HEK293 (cell line): ENCODE results near the gene VPS35L.

Experiments used
- CTCF ChIA-PET: fragments of 350-600 bp; formaldehyde crosslinking; extraction: SDS; loops from one replicate; lab custom pipeline; 2021; ENCODE audit warnings: antibody characterized with exemption; lab: Yijun Ruan, JAX
- POLR2A ChIA-PET: fragments of 300-600 bp; formaldehyde crosslinking; extraction: SDS; loops from one replicate; lab custom pipeline; 2020; ENCODE audit warnings: antibody characterized with exemption, inconsistent platforms; lab: Yijun Ruan, JAX
- H3K27ac ChIP-seq: fragments of 200-500 bp; sonication (Bioruptor generic); 2 replicates; pipeline ENCODE4 v1.5.1; 2014; ENCODE audit warnings: low read depth, low read length, control low read depth, inconsistent platforms; ENCODE audit errors: extremely low read depth
- H3K36me3 ChIP-seq, 2 experiments: fragments of 200-500 bp in 1 of 2; sonication (Bioruptor generic) in 1 of 2; 1 replicate in 1 of 2; 2 replicates in 1 of 2; pipeline ENCODE4 v1.5.1; 2014 to 2017; ENCODE audit warnings: inconsistent platforms in 2 of 2, low read length in 2 of 2; ENCODE audit not compliant: control insufficient read depth in 2 of 2, insufficient read depth in 1 of 2
- H3K4me1 ChIP-seq: fragments of 200-500 bp; sonication (Bioruptor generic); 2 replicates; pipeline ENCODE4 v1.5.1; 2014; ENCODE audit warnings: mild to moderate bottlenecking, low read length, inconsistent platforms; ENCODE audit not compliant: control insufficient read depth, insufficient read depth
- H3K4me3 ChIP-seq: 2 replicates; pipeline ENCODE4 v1.5.1; 2011; ENCODE audit warnings: low read depth, mild to moderate bottlenecking, control low read depth, low read length, moderate library complexity
- H3K9me3 ChIP-seq: fragments of 200-500 bp; sonication (Bioruptor generic); 2 replicates; pipeline ENCODE4 v1.5.1; 2014; ENCODE audit warnings: low read depth, low read length, inconsistent platforms; ENCODE audit not compliant: control insufficient read depth, insufficient read depth
- MZF1 ChIP-seq: fragments of 450-650 bp; formaldehyde crosslinking; IDR thresholded peaks from 2 replicates; pipeline ENCODE4 v1.5.1; 2017; ENCODE audit warnings: missing biosample characterization, missing genetic modification characterization, borderline replicate concordance
- PATZ1 ChIP-seq: fragments of 450-650 bp; formaldehyde crosslinking; IDR thresholded peaks from 2 replicates; pipeline ENCODE4 v1.5.1; 2016; ENCODE audit warnings: missing biosample characterization, missing genetic modification characterization
- PRDM4 ChIP-seq: fragments of 450-650 bp; formaldehyde crosslinking; IDR thresholded peaks from 2 replicates; pipeline ENCODE4 v1.5.1; 2017; ENCODE audit warnings: missing biosample characterization, missing genetic modification characterization
- ZBTB20 ChIP-seq: fragments of 450-650 bp; formaldehyde crosslinking; IDR thresholded peaks from 2 replicates; pipeline ENCODE4 v1.5.1; 2016; ENCODE audit warnings: missing biosample characterization, missing genetic modification characterization
- ZBTB21 ChIP-seq: fragments of 450-650 bp; formaldehyde crosslinking; IDR thresholded peaks from 2 replicates; pipeline ENCODE4 v1.5.1; 2017; ENCODE audit warnings: missing biosample characterization, missing genetic modification characterization
- ZBTB6 ChIP-seq: fragments of 450-650 bp; formaldehyde crosslinking; IDR thresholded peaks from 2 replicates; pipeline ENCODE4 v1.5.1; 2017; ENCODE audit warnings: missing biosample characterization, missing genetic modification characterization
- ZNF223 ChIP-seq: fragments of 450-650 bp; formaldehyde crosslinking; IDR thresholded peaks from 2 replicates; pipeline ENCODE4 v1.5.1; 2016; ENCODE audit warnings: missing biosample characterization, missing genetic modification characterization
- ZNF266 ChIP-seq: fragments of 450-650 bp; formaldehyde crosslinking; IDR thresholded peaks from 2 replicates; pipeline ENCODE4 v1.5.1; 2016; ENCODE audit warnings: missing biosample characterization, missing genetic modification characterization, low read depth
- ZNF292 ChIP-seq: fragments of 450-650 bp; formaldehyde crosslinking; IDR thresholded peaks from 2 replicates; pipeline ENCODE4 v1.5.1; 2016; ENCODE audit warnings: low read depth, missing biosample characterization, missing genetic modification characterization, borderline replicate concordance
- ZNF335 ChIP-seq: fragments of 450-650 bp; formaldehyde crosslinking; conservative IDR thresholded peaks from 2 replicates; pipeline ENCODE4 v1.5.1; 2016; ENCODE audit warnings: missing biosample characterization, missing genetic modification characterization
- ZNF350 ChIP-seq: fragments of 450-650 bp; formaldehyde crosslinking; IDR thresholded peaks from 2 replicates; pipeline ENCODE4 v1.5.0; 2017; ENCODE audit warnings: missing biosample characterization, mild to moderate bottlenecking, missing genetic modification characterization
- ZNF416 ChIP-seq: fragments of 450-650 bp; formaldehyde crosslinking; IDR thresholded peaks from 2 replicates; pipeline ENCODE4 v1.5.1; 2016; ENCODE audit warnings: missing biosample characterization, missing genetic modification characterization
- ZNF426 ChIP-seq: fragments of 450-650 bp; formaldehyde crosslinking; IDR thresholded peaks from 2 replicates; pipeline ENCODE4 v1.5.1; 2017; ENCODE audit warnings: missing biosample characterization, missing genetic modification characterization, mild to moderate bottlenecking, inconsistent platforms, moderate library complexity
- ZNF473 ChIP-seq: fragments of 450-650 bp; formaldehyde crosslinking; IDR thresholded peaks from 2 replicates; pipeline ENCODE4 v1.5.1; 2017; ENCODE audit warnings: missing biosample characterization, missing genetic modification characterization
- ZNF830 ChIP-seq: fragments of 450-650 bp; IDR thresholded peaks from 2 replicates; pipeline ENCODE4 v1.5.0; 2018; ENCODE audit warnings: missing biosample characterization, missing genetic modification characterization, low read depth, mild to moderate bottlenecking, moderate library complexity
- ZSCAN16 ChIP-seq: fragments of 450-650 bp; formaldehyde crosslinking; IDR thresholded peaks from 2 replicates; pipeline ENCODE4 v1.5.1; 2016; ENCODE audit warnings: missing biosample characterization, missing genetic modification characterization
- TF ChIP-seq, protein P1 (sequence below): fragments of 450-650 bp; formaldehyde crosslinking; IDR thresholded peaks from 2 replicates; pipeline ENCODE4 v1.5.1; 2016; ENCODE audit warnings: missing biosample characterization, missing genetic modification characterization
- TF ChIP-seq, protein P2 (sequence below): fragments of 450-650 bp; formaldehyde crosslinking; IDR thresholded peaks from 2 replicates; pipeline ENCODE4 v1.5.1; 2016; ENCODE audit warnings: missing biosample characterization, missing genetic modification characterization

Gene VPS35L

DNA sequence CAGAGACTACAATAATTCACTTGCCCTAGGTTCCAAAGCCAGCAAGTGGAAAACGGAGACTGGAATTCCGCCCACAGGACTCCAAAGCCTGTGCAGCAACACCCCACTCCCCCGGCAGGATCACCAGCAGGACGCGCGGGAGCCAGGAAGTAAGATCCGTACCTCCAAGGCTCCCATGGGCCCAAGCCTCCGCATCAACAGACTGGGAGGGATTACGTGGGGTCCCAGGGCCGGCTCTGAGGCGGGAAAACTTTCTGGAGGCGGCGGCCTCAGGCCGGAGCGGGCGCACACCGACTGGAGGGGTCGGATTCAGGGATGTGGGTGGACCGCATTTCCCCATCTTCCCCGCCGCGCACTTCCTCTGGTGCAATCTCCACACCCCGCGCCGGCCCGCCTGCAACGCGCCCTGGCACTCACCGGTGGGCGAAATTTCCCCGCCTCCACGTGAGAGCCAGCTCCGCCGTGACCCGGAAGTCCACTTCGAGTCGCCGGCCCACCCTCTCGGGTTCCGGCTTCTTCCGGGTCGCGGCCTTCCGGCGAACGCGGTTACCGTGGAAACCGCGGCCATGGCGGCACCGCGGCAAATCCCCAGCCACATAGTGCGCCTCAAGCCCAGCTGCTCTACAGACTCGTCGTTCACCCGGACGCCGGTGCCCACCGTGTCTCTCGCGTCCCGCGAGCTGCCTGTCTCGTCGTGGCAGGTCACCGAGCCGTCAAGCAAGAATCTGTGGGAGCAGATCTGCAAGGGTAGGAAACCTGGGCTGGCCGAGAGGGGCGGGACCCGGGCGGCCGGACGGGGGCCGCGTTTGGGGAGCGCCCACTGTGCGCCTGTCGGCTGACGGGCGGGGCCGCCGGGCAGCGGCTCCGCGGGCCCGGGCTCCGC lies 162.5 kb downstream of the VPS35L start, which contains the start of the genes IQCK and KNOP1 (continued):
- no peak for TF ChIP-seq ZNF830 (tag by site-specific recombination)

- H3K9me3 ChIP-seq, result no peaks in the 10 kb centered on the region
- H3K36me3 ChIP-seq, result peaks cover 0 to 24% of the 10 kb centered on the region in 2 experiments
- H3K4me3 ChIP-seq, result peak overlapping the region; percentile 94
- TF ChIP-seq, protein P1, sequence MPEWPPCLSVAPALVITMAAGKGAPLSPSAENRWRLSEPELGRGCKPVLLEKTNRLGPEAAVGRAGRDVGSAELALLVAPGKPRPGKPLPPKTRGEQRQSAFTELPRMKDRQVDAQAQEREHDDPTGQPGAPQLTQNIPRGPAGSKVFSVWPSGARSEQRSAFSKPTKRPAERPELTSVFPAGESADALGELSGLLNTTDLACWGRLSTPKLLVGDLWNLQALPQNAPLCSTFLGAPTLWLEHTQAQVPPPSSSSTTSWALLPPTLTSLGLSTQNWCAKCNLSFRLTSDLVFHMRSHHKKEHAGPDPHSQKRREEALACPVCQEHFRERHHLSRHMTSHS (tag by site-specific recombination), result no peak
- TF ChIP-seq ZBTB20 (tag by site-specific recombination), result peak; percentile 65; the same call in 1 of the 2 replicates
- ChIA-PET POLR2A (interaction anchor here (1.4 to 2.3 kb wide), 3 partner anchors 19 to 161 kb away, joined by 6 to 9 read pairs (median 7); no protein-coding TSS in a partner anchor), CTCF (interaction anchor here (0.8 to 1.3 kb wide), 3 partner anchors 117 to 170 kb away, joined by 3 to 6 read pairs (median 3); no protein-coding TSS in a partner anchor)
- peak overlapping the region; percentile 59; the same call in 1 of the 2 replicates for H3K27ac ChIP-seq
- H3K4me1 ChIP-seq, result peaks cover 3% of the 10 kb centered on the region; the same call in 1 of the 2 replicates
Observed at GRCh38 chr16:19718624-19718965, 163.1 kb downstream of the VPS35L start.

- no peak overlapping the region for H3K4me3 ChIP-seq
- peaks cover 3% of the 10 kb centered on the region; the same call in 1 of the 2 replicates for H3K4me1 ChIP-seq
- no peak overlapping the region for H3K27ac ChIP-seq
- H3K9me3 ChIP-seq, result no peaks in the 10 kb centered on the region
- CTCF ChIA-PET, result interaction anchor here (0.7 to 1.1 kb wide), 3 partner anchors 121 to 220 kb away, joined by 3 read pairs; partner anchors contain the start of gene GPRC5B
- no peaks in the 10 kb centered on the region; a peak in 1 of 3 replicates for H3K36me3 ChIP-seq
- TF ChIP-seq ZNF335 (tag by site-specific recombination) (peak; percentile 47), MZF1 (tag by site-specific recombination) (no peak), ZNF473 (tag by site-specific recombination) (no peak), ZBTB21 (tag by site-specific recombination) (no peak)
- POLR2A ChIA-PET, result no interaction called here
Observed at GRCh38 chr16:19722269-19722952, 166.9 kb downstream of the VPS35L start.

DNA sequence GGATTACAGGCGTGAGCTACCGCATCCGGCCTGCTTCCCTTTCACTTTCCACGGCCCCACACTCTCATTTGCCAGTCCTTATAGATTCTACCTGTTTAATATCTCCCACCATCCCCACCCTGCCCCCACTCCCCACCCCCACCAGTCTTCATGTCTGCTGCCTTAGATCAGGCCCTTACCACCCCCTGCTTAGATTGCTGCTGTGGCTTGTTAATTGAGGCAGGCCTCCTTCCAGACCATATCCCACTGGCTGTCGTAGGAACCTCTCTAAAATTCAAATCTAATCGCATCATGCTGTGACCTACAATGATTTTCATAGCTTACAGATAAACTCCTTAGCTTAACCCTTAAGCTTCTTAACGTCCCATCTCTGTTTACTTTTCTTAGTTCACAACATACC lies 167.5 kb downstream of the VPS35L start:
- peaks cover 3% of the 10 kb centered on the region; the same call in 1 of the 2 replicates for H3K4me1 ChIP-seq
- CTCF ChIA-PET, result interaction anchor here (0.7 to 1.1 kb wide), 3 partner anchors 122 to 221 kb away, joined by 3 read pairs; partner anchors contain the start of gene GPRC5B
- POLR2A ChIA-PET, result interaction anchor here (0.6 kb wide), 1 partner anchor 10 kb away, joined by 6 read pairs; no protein-coding TSS in a partner anchor
- TF ChIP-seq ZNF223 (tag by site-specific recombination) (no peak), PRDM4 (tag by site-specific recombination) (no peak), ZSCAN16 (no peak), ZNF426 (tag by site-specific recombination) (no peak), ZNF292 (tag by site-specific recombination) (no peak), ZNF416 (tag by site-specific recombination) (no peak), ZNF266 (tag by site-specific recombination) (no peak), PATZ1 (no peak), ZNF350 (tag by site-specific recombination) (no peak), ZBTB6 (tag by site-specific recombination) (no peak)
- TF ChIP-seq, protein P2, sequence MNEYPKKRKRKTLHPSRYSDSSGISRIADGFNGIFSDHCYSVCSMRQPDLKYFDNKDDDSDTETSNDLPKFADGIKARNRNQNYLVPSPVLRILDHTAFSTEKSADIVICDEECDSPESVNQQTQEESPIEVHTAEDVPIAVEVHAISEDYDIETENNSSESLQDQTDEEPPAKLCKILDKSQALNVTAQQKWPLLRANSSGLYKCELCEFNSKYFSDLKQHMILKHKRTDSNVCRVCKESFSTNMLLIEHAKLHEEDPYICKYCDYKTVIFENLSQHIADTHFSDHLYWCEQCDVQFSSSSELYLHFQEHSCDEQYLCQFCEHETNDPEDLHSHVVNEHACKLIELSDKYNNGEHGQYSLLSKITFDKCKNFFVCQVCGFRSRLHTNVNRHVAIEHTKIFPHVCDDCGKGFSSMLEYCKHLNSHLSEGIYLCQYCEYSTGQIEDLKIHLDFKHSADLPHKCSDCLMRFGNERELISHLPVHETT (tag by site-specific recombination), result no peak

More for the DNA sequence above, 167.5 kb downstream of the VPS35L start:
- Histone ChIP-seq H3K27ac (no peak overlapping the region), H3K9me3 (no peaks in the 10 kb centered on the region), H3K4me3 (no peak overlapping the region), H3K36me3 (no peaks in the 10 kb centered on the region; a peak in 1 of 3 replicates)
